BE2C (cell line): Measurements from ENCODE around the gene PON2.
"Not testable (repeated sequence)": the region's sequence is repeated elsewhere in the genome, so short reads cannot be mapped to it uniquely, and the experiment has no call there.

Experiments used
- DNase-seq: peaks from one replicate; pipeline ENCODE4 v3.0.0-alpha.2; 2020
- H3K27me3 ChIP-seq: fragments of 250-450 bp; sonication (Bioruptor Pico); 2 replicates; pipeline ENCODE4 v1.5.1; 2020; ENCODE audit warnings: mild to moderate bottlenecking
- H3K36me3 ChIP-seq: fragments of 250-450 bp; sonication (Bioruptor Pico); 2 replicates; pipeline ENCODE4 v1.5.1; 2020; ENCODE audit warnings: mild to moderate bottlenecking
- H3K4me1 ChIP-seq: fragments of 250-450 bp; sonication (Bioruptor Pico); 2 replicates; pipeline ENCODE4 v1.5.1; 2020
- H3K4me3 ChIP-seq: 2 replicates; pipeline ENCODE4 v1.5.1; 2011; ENCODE audit warnings: low read depth, low read length
- H3K9me3 ChIP-seq: fragments of 250-450 bp; sonication (Bioruptor Pico); 2 replicates; pipeline ENCODE4 v1.5.1; 2020
- TF ChIP-seq, protein P1 (sequence below): IDR thresholded peaks from 2 replicates; pipeline ENCODE4 v1.5.1; 2012; ENCODE audit warnings: mild to moderate bottlenecking, low read depth, low read length

The PON2 gene

DNA sequence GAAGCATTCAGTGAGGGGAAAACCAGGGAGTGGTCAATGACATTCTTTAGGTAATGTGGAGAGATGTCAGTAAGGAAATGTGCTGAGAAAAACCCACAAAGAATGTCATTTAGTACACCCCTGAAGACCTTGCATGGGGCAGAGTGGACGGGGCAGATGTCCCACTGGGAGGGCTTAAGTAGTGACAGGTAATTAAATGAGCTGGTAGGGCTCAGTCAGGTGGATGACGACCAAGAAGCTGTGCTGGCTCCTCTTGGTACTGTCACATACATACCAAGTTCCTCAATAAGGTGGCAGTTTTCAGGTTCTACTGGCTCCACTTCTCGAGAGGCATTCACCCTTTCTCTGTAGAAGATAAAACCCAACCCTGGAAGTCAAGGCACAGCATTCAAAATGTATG lies 40.5 kb downstream of the PON2 start:
- TF ChIP-seq, protein P1, sequence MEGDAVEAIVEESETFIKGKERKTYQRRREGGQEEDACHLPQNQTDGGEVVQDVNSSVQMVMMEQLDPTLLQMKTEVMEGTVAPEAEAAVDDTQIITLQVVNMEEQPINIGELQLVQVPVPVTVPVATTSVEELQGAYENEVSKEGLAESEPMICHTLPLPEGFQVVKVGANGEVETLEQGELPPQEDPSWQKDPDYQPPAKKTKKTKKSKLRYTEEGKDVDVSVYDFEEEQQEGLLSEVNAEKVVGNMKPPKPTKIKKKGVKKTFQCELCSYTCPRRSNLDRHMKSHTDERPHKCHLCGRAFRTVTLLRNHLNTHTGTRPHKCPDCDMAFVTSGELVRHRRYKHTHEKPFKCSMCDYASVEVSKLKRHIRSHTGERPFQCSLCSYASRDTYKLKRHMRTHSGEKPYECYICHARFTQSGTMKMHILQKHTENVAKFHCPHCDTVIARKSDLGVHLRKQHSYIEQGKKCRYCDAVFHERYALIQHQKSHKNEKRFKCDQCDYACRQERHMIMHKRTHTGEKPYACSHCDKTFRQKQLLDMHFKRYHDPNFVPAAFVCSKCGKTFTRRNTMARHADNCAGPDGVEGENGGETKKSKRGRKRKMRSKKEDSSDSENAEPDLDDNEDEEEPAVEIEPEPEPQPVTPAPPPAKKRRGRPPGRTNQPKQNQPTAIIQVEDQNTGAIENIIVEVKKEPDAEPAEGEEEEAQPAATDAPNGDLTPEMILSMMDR = no peak
- no peaks in the 10 kb centered on the region for H3K4me1 ChIP-seq
- H3K36me3 ChIP-seq = no peaks in the 10 kb centered on the region
- no peak overlapping the region for H3K4me3 ChIP-seq
- H3K9me3 ChIP-seq = no peaks in the 10 kb centered on the region
- H3K27me3 ChIP-seq = no peaks in the 10 kb centered on the region; the same call in 1 of the 2 replicates
- no peak for DNase-seq

DNA sequence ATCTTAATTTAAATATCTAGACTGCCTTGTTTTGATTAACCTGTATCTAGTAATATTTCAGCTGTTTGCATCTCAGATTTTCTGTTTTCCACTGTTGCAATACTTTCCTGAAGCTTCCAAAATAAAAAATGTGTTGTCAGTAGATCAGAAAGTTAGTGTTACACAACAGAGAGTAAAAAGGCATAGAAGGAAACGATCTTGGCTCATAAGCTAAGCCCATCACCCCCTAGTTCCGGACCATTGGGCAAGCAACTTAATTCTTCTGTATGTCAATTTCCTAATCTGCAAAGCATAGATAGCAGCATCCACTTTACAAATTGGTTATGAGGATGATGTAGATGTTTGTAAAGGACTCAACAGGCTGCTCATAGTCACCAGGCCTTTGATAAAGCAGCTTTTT lies 43.1 kb downstream of the PON2 start:
- Histone ChIP-seq H3K27me3 (no peaks in the 10 kb centered on the region; the same call in 1 of the 2 replicates), H3K9me3 (no peaks in the 10 kb centered on the region), H3K4me3 (no peak overlapping the region), H3K36me3 (no peaks in the 10 kb centered on the region), H3K4me1 (no peaks in the 10 kb centered on the region)
- TF ChIP-seq, protein P1 = no peak
- DNase-seq = no peak

DNA sequence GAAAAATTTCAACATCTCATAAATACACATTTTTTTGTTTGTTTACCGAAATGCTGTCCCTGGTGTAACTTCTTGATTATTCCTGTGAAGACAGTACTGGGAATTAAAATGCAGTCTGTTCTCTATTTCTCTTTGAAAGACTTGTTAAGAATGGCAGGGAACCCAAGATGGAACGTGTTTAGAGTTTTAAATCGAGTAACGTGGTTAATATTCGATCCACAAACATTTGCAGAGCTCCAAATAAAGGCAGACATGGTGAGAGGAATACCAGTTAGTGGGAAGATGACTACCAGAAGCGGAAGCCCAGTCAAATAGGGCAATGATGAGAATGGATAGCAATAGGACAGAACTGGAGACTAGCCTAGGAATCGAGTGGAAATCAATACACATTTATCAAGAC lies 45.3 kb downstream of the PON2 start:
- H3K36me3 ChIP-seq = no peaks in the 10 kb centered on the region
- TF ChIP-seq, protein P1 = no peak
- H3K9me3 ChIP-seq = no peaks in the 10 kb centered on the region
- no peak for DNase-seq
- no peak overlapping the region for H3K4me3 ChIP-seq
- H3K27me3 ChIP-seq = no peaks in the 10 kb centered on the region; the same call in 1 of the 2 replicates
- no peaks in the 10 kb centered on the region for H3K4me1 ChIP-seq

DNA sequence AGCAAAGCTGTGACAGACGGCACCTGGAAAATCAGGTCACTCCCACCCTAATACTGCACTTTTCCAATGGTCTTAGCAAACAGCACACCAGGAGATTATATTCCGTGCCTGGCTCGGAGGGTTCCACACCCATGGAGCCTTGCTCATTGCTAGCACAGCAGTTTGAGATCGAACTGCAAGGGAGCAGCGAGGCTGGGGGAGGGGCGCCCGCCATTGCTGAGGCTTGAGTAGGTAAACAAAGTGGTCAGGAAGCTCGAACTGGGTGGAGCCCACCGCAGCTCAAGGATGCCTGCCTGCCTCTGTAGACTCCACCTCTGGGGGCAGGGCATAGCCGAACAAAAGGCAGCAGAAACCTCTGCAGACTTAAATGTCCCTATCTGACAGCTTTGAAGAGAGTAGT lies 55.4 kb downstream of the PON2 start:
- not testable (repeated sequence) for H3K4me3 ChIP-seq, H3K27me3 ChIP-seq, H3K4me1 ChIP-seq, H3K36me3 ChIP-seq, H3K9me3 ChIP-seq, DNase-seq

DNA sequence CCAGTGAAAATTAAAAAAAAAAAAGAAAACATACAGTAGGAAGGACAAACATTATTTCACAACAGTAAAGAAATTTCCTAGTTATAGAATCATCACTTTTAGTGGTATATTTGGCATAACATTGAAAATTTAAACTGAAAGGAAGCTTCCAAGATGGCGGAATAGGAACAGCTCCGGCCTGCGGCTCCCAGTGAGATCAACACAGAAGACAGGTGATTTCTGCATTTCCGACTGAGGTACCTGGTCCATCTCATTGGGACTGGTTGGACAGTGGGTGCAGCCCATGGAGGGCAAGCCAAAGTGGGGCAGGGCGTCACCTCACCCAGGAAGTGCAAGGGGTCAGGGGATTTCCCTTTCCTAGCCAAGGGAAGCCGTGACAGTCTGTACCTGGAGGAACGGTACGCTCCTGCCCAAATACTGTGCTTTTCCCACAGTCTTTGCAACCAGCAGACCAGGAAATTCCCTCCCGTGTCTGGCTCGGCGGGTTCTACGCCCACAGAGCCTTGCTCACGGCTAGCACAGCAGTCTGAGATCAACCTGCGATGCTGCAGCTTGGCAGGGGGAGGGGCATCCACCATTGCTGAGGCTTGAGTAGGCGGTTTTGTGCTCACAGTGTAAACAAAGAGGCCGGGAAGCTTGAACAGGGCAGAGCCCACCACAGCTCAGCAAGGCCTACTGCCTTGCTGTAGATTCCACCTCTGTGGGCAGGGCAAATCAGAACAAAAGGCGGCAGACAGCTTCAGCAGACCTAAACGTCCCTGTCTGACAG lies 58.0 kb downstream of the PON2 start:
- H3K9me3 ChIP-seq = no peaks in the 10 kb centered on the region
- no peak overlapping the region for H3K4me3 ChIP-seq
- TF ChIP-seq, protein P1 = no peak
- peaks cover 4% of the 10 kb centered on the region; the same call in 1 of the 2 replicates for H3K27me3 ChIP-seq
- no peaks in the 10 kb centered on the region for H3K36me3 ChIP-seq
- H3K4me1 ChIP-seq = no peaks in the 10 kb centered on the region
- DNase-seq = no peak

DNA sequence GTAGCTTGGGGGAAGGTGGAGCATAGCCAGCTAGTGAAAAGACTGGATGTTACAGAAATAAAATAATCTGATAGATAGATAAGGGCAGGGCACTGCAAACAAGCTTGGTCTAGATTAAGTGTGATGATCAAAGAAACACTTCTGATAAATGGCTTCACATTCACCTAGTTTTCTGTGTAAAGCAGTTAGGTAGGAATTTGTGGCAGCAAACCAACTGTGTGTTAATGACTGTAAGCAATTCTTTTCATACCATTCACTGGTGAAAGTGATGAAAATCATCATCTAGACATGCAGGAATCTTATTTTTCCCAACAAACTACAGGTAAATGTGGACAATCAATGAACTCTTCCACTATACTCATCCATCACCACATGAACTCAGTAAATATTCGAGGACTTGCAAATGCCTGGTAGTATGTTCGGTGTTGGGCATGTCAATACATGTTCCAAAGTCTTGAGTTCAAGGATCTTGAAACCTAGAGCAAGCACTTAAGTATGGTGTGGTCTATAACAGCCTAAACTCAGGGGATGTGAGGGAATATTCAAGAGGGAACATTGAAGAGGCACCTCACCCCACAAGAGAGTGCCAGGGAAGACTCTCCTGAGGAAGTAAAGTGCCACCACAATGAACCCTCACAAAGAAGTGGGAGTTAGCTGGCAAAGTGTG lies 59.1 kb downstream of the PON2 start:
- Histone ChIP-seq H3K27me3 (peaks cover 4% of the 10 kb centered on the region; the same call in 1 of the 2 replicates), H3K4me1 (no peaks in the 10 kb centered on the region), H3K9me3 (no peaks in the 10 kb centered on the region), H3K36me3 (no peaks in the 10 kb centered on the region), H3K4me3 (no peak overlapping the region)
- TF ChIP-seq, protein P1 = no peak
- DNase-seq = no peak
